Fibroblast of peridontal ligament (primary cell): ENCODE data around the gene EFEMP1.
A peak's percentile ranks its signal among the peaks of the same experiment; 100 is the strongest.

Experiments used
- DNase-seq: peaks from one replicate; pipeline ENCODE4 v3.0.0-alpha.2; 2010; ENCODE audit errors: extremely low read depth

Gene EFEMP1

GRCh38 chr2:55898386-55899040 lies 25.1 kb downstream of the EFEMP1 start:
- no peak for DNase-seq

GRCh38 chr2:55896633-55897032 lies 26.9 kb downstream of the EFEMP1 start:
- DNase-seq: no peak

GRCh38 chr2:55894720-55895119 lies 28.9 kb downstream of the EFEMP1 start:
- DNase-seq: no peak

DNA sequence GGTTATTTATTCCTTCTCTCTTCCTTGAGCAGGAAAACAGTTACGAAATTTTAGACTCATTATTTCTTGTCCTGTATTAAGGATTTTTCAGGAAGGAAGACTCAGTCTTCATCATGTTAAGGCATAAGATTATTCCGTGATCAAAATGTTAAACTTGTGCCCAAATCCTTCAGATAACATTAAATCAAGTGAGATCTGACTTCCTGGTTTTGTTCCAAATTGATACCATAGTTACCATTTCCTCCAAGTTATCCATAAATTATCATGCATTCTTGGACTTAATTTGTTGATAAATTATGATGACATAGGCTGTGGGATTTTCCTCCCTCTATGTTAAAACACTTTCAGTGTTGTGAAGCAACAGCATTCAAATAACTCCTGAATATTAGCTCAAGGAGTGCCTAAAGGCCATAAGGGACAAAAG lies 31.9 kb downstream of the EFEMP1 start:
- DNase-seq: peak; percentile 30

DNA sequence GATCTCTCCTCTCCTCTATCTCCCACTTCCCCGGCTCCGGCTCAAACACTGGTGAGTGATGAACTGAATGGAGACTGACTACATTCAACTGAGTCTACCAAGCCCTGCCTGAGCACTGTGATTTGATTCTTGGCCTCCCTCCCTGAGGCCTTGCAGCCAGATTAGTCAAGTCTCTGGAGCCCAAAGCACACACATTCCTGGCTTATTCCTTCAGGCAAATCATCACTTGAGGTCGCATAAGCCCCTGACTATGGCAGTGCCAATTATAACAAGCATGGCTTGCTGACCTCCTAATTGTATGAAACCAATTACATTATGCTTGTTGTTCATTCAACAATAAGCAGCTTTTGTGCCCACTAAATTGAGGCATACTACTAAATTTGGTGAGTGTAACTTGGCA lies 34.6 kb downstream of the EFEMP1 start:
- peak; percentile 74 for DNase-seq

DNA sequence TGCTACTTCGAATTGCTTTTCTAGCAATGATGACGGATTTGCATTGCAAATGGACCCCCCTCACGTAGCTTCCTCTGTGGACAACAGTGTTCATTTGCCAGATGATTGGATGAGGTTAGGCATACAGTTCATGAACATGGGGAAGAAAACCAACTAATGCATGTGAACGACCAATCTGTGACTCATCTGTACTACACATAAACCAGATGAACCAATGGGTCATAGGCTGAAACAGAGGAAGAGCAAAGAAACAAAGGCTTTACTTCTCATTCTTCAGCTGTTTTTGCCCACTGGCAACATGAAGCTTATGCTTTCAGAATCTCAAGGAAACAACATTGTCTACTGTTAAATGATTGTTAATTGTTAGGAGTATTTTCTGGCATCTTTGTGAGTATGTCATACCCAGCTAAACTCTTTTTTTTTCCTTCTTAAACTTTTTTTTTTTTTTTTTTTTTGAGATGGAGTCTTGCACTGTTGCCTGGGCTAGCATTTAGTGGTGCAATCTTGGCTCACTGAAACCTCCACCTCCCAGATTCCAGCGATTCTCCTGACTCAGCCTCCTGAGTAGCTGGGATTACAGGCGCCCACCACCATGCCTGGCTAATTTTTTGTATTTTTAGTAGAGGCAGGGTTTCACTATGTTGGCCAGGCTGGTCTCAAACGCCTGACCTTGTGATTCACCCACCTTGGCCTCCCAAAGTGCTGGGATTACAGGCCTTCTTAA lies 35.5 kb downstream of the EFEMP1 start:
- peak; percentile 90 for DNase-seq

DNA sequence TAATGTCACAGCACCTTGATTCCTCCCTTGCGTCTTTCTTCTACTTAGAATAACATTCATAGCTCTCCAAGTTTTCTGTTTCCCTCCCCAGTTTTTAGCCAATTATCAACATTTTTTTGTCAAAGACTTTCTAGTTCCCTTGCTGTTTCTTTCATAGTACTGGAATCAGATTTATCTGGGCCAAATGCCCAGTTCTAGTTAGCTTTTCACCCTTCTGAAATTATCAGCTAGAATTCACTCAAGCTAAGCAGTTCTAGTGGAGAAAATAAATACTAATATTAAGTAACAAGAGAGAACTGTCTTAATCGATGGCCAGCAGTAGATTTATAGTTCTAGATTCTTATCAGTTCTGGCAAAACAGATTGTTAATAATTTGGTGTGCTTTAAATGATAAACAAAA lies 36.2 kb downstream of the EFEMP1 start:
- DNase-seq: peak; percentile 83

DNA sequence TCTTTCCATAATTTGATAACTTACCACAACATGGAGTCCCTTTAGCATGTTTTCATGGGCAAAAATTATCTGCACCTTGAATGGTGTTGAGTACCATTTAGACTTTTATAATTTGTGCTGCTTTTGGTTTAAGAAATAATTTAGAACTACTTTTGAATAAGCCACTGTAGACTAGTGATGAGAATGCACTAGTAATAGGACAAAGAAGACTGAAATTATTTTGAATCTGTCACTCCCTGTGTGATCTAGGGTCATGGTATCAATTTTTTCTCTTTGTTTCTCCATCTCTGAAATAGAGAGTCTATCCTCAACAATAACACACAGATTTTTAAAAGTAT lies 37.7 kb downstream of the EFEMP1 start:
- no peak for DNase-seq

- peak; percentile 97 for DNase-seq
Measured at GRCh38 chr2:55885127-55885943, 38.2 kb downstream of the EFEMP1 start.

DNA sequence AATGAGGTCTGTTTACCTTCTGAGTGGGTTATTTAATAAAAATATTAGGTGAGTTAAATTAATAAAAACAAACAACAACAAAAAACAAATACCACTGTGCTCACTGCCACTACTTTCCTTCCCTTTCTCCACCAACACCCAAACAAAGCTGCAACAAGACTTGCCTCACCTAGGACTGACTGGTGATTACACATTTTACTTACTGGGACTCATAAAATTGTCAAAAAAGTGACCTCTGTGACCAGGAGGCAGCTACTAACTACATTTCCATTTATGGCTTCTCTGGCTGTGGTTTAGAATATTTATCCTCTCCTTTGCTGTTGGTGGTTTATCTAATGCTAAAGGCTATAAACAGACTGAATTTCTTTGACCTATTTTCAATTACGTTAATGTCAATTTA lies 39.8 kb downstream of the EFEMP1 start:
- DNase-seq: no peak

- DNase-seq: peak; percentile 26
Measured at GRCh38 chr2:55883357-55883756, 40.2 kb downstream of the EFEMP1 start.

DNA sequence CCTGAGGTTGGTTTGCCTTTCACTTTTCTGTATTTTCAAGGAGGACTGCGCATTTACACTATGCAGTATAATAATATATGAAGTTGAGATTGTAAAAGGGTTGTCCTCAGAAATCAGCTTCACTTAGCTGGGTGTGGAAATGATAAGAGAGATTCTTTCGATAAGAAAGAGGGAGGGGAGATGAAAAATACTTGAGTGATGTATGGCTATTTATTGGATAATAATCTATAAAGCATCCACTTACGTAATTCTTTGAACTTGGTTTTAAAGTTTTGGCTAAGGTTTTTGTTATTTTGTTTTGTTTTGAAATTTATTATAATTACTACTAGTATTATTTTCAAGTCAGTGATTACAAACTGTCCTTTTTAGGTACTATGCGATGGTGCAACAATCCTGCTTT lies 40.6 kb downstream of the EFEMP1 start:
- DNase-seq: no peak

- DNase-seq: no peak
Measured at GRCh38 chr2:55880416-55881143, 43.0 kb downstream of the EFEMP1 start.

GRCh38 chr2:55879976-55880375 lies 43.6 kb downstream of the EFEMP1 start:
- DNase-seq: peak; percentile 47

- DNase-seq: peak; percentile 38
Measured at GRCh38 chr2:55877087-55877436, 46.5 kb downstream of the EFEMP1 start.

DNA sequence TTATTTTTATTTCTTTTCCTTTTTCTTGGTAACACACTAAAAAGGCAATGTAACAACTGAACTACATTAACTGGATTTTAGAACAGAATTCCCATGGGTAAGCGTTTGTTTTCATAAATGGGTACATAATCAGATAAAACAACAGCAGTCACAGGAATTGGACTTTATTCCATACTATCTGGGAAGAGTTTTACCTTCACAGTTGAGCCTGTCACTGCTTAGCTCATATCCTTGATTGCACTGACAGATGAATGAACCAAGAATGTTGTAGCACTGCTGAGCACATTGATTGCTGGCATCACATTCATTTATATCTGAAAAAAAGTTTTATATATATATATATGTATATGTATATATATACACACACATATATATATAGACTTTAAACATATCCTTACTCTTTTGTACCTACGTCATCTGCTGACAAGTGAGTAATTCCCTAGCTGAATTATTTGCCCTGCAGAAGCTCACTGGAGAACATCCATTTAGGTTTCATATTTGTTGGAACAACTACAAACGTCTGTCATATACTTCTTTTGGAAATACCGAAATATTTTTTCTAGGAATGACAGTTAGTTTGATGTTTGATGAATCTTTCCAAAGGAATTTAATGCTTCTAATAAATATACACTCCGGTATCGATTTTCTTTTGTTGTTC lies 47.0 kb downstream of the EFEMP1 start:
- DNase-seq: no peak

DNA sequence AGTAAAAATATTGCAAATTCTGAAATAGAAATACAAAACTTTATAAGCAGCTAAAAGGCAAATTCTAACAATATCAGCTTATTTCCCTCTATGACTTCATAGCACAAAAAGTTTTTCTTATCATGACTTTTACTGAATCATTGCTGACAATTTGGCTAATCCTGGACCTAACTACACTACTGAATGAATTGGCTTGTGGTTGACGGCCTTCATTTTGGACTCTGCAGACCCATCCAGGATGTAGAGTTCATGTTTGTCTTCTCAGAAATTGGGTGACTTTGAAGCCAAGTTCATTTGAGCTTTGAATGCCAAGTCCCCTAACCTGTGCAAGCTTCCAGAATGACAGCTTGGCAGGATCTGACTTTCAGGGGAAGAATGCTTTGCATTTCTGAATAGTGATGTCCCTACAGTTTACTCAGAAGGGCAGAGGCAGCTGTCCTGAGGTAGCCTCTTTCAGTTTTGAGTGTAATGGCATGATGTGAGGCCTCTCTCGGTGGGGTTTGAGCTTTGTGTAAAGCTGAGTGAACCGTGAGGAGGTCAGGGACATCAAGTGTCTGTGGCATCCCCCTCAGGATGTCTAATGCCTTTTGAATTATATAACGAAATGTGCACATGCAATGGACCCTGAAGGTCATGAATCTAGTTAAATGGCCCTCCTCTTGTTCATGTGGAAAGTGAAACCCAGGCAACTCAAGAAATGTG lies 48.0 kb downstream of the EFEMP1 start:
- peak; percentile 52 for DNase-seq

- DNase-seq: no peak
Measured at GRCh38 chr2:55874338-55874737, 49.2 kb downstream of the EFEMP1 start.

- DNase-seq: no peak
Measured at GRCh38 chr2:55871637-55872036, 51.9 kb downstream of the EFEMP1 start.

DNA sequence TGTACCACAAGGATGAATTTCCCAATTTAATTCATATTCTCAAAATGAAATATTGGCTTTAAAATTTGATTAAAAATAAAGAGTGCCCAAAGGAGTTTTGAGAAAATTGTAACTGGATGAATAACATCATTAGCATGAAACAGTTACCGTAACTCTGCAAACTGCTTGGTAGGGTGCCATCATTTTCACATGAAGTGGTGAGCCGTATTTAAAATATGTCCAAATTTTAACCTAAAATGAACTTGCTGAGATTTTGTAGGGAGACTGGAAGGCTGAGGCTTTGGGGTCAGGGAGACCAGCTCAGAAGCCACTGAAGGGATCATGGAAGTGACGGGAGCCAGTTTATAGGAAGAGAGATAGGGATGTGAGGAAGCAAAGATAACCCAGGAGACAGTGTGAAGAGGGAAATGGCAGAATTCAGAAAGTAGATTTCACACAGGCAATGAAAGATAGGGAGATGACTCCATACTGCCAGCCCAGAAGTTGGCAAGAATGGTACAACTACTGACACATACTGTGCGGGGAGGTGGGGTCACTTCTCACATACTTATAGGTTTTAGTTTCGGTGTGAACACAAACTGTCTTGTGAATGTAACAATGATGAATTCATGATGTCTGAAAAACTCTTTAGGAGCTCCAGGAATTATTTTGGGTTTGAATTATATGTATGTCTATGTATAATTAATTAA lies 53.8 kb downstream of the EFEMP1 start:
- DNase-seq: peak; percentile 76
